Nephron progenitor cell (in vitro differentiated cells): ENCODE measurements around the gene ZNF17.
A peak's percentile ranks its signal among the peaks of the same experiment; 100 is the strongest.

Source experiments
- DNase-seq: peaks from one replicate; pipeline ENCODE4 v3.0.0; 2021
- H3K27ac Mint-ChIP-seq: 2 replicates; pipeline ENCODE4 v1.8.0; 2021; ENCODE audit warnings: mild to moderate bottlenecking, moderate library complexity, mixed read lengths
- H3K27me3 Mint-ChIP-seq: 2 replicates; pipeline ENCODE4 v1.8.0; 2021; ENCODE audit warnings: mild to moderate bottlenecking, low read depth, mixed read lengths; ENCODE audit not compliant: poor library complexity
- H3K36me3 Mint-ChIP-seq: 2 replicates; pipeline ENCODE4 v1.8.0; 2021; ENCODE audit warnings: low read depth, mixed read lengths
- H3K4me1 Mint-ChIP-seq: 2 replicates; pipeline ENCODE4 v1.8.0; 2021; ENCODE audit warnings: mixed read lengths
- H3K4me3 Mint-ChIP-seq: 2 replicates; pipeline ENCODE4 v1.8.0; 2021; ENCODE audit warnings: mild to moderate bottlenecking, moderate library complexity, mixed read lengths
- H3K9me3 Mint-ChIP-seq: 2 replicates; pipeline ENCODE4 v1.8.0; 2021; ENCODE audit warnings: mild to moderate bottlenecking, moderate library complexity, mixed read lengths
- CTCF ChIP-seq: fragments of 200-600 bp; sonication (generic); IDR thresholded peaks from 2 replicates; pipeline ENCODE4 v1.5.0; 2021; ENCODE audit warnings: antibody characterized with exemption

The ZNF17 gene

GRCh38 chr19:57436417-57436816 lies 25.5 kb downstream of the ZNF17 start:
- H3K36me3 Mint-ChIP-seq: peaks cover 72% of the 10 kb centered on the region
- H3K4me3 Mint-ChIP-seq: peak overlapping the region; percentile 97
- DNase-seq: no peak
- H3K4me1 Mint-ChIP-seq: peaks cover 23% of the 10 kb centered on the region
- H3K27me3 Mint-ChIP-seq: peaks cover 6% of the 10 kb centered on the region
- no peak for TF ChIP-seq CTCF
- peaks cover 56% of the 10 kb centered on the region for H3K9me3 Mint-ChIP-seq
- no peak overlapping the region for H3K27ac Mint-ChIP-seq

- peaks cover 81% of the 10 kb centered on the region for H3K36me3 Mint-ChIP-seq
- H3K27me3 Mint-ChIP-seq: peaks cover 8% of the 10 kb centered on the region
- no peak overlapping the region for H3K27ac Mint-ChIP-seq
- peaks cover 68% of the 10 kb centered on the region for H3K9me3 Mint-ChIP-seq
- DNase-seq: no peak
- H3K4me3 Mint-ChIP-seq: no peak overlapping the region
- peaks cover 34% of the 10 kb centered on the region for H3K4me1 Mint-ChIP-seq
- TF ChIP-seq CTCF: no peak
Observed at GRCh38 chr19:57437931-57438330, 27.0 kb downstream of the ZNF17 start.

GRCh38 chr19:57438925-57439324 lies 28.0 kb downstream of the ZNF17 start:
- Mint-ChIP-seq H3K4me1 (peaks cover 34% of the 10 kb centered on the region), H3K9me3 (peaks cover 72% of the 10 kb centered on the region), H3K27ac (peak overlapping the region; percentile 6), H3K27me3 (peaks cover 8% of the 10 kb centered on the region), H3K36me3 (peaks cover 82% of the 10 kb centered on the region), H3K4me3 (no peak overlapping the region)
- no peak for TF ChIP-seq CTCF
- no peak for DNase-seq

GRCh38 chr19:57441979-57442752 lies 31.2 kb downstream of the ZNF17 start:
- peaks cover 5% of the 10 kb centered on the region for H3K27me3 Mint-ChIP-seq
- H3K36me3 Mint-ChIP-seq: peaks cover 89% of the 10 kb centered on the region
- DNase-seq: no peak
- H3K4me1 Mint-ChIP-seq: peaks cover 11% of the 10 kb centered on the region
- peak overlapping the region; percentile 55 for H3K27ac Mint-ChIP-seq
- TF ChIP-seq CTCF: no peak
- H3K9me3 Mint-ChIP-seq: peaks cover 74% of the 10 kb centered on the region
- H3K4me3 Mint-ChIP-seq: no peak overlapping the region

- H3K4me1 Mint-ChIP-seq: peaks cover 11% of the 10 kb centered on the region
- peaks cover 86% of the 10 kb centered on the region for H3K36me3 Mint-ChIP-seq
- H3K27ac Mint-ChIP-seq: no peak overlapping the region
Observed at GRCh38 chr19:57443121-57443696, 32.2 kb downstream of the ZNF17 start.

More at GRCh38 chr19:57443121-57443696, 32.2 kb downstream of the ZNF17 start:
- DNase-seq: no peak
- Mint-ChIP-seq H3K4me3 (no peak overlapping the region), H3K9me3 (peaks cover 74% of the 10 kb centered on the region), H3K27me3 (peaks cover 5% of the 10 kb centered on the region)
- TF ChIP-seq CTCF: no peak
